Measurements from ENCODE around the gene PLXNA4. TPM values are rescaled to one million over a fixed set of nuclear protein-coding genes. Genes with fewer than 3 reads are reported as not detected.

PLXNA4 gene
- total and polyA plus RNA-seq, 11 donors: 1.8 to 22.1 (median 10.5) TPM

DNA sequence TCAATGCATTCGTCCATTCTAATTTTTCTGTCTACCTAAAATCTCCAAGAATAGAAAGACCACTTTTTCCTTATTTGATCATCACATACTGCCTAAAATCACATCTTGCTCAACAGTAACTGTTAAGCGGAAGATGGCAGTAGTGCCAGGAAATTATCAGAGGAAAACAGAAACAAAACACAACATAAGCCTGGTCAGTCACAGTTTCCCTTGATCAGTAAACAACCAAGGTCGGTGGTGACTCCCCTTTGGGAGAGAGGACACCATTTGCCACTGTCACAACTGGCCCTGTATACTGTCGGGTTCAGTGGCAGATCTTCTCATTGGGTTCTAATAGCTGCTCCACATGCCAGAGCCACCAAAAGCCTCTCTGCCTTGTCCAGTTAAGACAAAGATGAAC, 106.6 kb downstream of the PLXNA4 start:
- H3K27ac ChIP-seq: no peak overlapping the region
- no peaks in the 10 kb centered on the region for H3K27me3 ChIP-seq
- no peaks in the 10 kb centered on the region for H3K9me3 ChIP-seq
- ATAC-seq: no peak
- no peak for TF ChIP-seq POLR2A (IDR thresholded peaks at IDR 0.05)
- TF ChIP-seq, protein P1, sequence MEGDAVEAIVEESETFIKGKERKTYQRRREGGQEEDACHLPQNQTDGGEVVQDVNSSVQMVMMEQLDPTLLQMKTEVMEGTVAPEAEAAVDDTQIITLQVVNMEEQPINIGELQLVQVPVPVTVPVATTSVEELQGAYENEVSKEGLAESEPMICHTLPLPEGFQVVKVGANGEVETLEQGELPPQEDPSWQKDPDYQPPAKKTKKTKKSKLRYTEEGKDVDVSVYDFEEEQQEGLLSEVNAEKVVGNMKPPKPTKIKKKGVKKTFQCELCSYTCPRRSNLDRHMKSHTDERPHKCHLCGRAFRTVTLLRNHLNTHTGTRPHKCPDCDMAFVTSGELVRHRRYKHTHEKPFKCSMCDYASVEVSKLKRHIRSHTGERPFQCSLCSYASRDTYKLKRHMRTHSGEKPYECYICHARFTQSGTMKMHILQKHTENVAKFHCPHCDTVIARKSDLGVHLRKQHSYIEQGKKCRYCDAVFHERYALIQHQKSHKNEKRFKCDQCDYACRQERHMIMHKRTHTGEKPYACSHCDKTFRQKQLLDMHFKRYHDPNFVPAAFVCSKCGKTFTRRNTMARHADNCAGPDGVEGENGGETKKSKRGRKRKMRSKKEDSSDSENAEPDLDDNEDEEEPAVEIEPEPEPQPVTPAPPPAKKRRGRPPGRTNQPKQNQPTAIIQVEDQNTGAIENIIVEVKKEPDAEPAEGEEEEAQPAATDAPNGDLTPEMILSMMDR (IDR thresholded peaks at IDR 0.05): no peak
- WGBS, 4 donors: 54 to 83% (median 69%) methylated on average over 4 of the region's 4 CpGs
- H3K4me3 ChIP-seq: no peak overlapping the region
- DNase-seq: no peak
- no peaks in the 10 kb centered on the region for H3K36me3 ChIP-seq
- intact Hi-C loops (cut with DNase I): loop anchor here in 3 of 10 donors (5.0 to 10.0 kb wide), 3 partner anchors 32 to 67 kb away; no protein-coding TSS in a partner anchor
- peaks cover 0 to 48% (median 26%) of the 10 kb centered on the region in 12 donors for H3K4me1 ChIP-seq

DNA sequence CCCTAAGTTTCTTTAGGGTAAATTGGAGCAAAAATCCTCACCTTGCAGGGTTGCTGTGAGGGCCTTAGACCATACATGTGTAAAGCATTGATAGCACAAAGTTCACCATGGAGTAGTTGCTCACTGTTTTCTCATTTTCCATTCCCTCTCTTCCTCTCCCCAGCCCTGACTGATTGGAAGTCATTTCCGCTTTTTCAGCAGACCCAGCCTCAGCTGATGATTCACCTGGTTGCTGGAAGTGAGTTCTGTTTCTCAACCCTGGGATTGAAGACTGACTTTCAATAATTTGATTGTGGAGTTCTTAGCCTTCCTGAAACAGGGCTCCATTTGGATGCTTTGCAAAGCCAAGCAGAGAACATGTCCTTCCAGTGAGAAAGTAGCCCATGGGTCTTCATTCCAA, 107.0 kb downstream of the PLXNA4 start:
- WGBS, 4 donors: 0 to 95% (median 65%) methylated on average over 1 of the region's 1 CpG
- Histone ChIP-seq H3K27ac (no peak overlapping the region), H3K36me3 (no peaks in the 10 kb centered on the region), H3K27me3 (no peaks in the 10 kb centered on the region), H3K9me3 (no peaks in the 10 kb centered on the region), H3K4me1 (peaks cover 0 to 48% (median 24%) of the 10 kb centered on the region in 12 donors), H3K4me3 (no peak overlapping the region)
- intact Hi-C loops (cut with DNase I): loop anchor here in 1 of 10 donors (10.0 kb wide), 1 partner anchor 64 kb away; no protein-coding TSS in a partner anchor
- no peak for DNase-seq
- no peak for TF ChIP-seq POLR2A (IDR thresholded peaks at IDR 0.05)
- TF ChIP-seq, protein P1 (IDR thresholded peaks at IDR 0.05): no peak
- ATAC-seq: no peak

DNA sequence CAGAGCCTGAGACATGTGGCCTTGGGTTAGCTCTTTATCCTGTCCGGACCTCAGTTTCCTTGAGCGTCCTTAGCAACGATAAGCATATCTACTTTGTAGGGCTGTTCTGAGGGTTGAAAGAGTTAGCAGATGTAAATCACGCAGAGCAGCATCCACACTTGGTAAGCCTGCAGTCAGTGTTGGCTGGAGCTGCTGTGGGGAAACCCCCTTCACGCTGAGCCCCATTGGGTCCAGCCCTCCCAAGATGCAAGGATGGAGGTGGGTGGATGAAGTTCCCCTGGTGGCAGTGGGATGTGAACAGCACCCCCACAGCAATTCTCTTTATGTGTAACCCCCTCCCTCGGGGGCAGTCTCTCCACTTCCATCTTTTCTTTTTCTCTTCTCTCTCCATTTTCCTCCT, 109.9 kb downstream of the PLXNA4 start:
- Histone ChIP-seq H3K36me3 (no peaks in the 10 kb centered on the region), H3K27ac (no peak overlapping the region), H3K4me1 (peaks cover 0 to 32% (median 16%) of the 10 kb centered on the region in 12 donors), H3K9me3 (no peaks in the 10 kb centered on the region), H3K27me3 (no peaks in the 10 kb centered on the region), H3K4me3 (no peak overlapping the region)
- no peak for TF ChIP-seq POLR2A (IDR thresholded peaks at IDR 0.05)
- TF ChIP-seq, protein P1 (IDR thresholded peaks at IDR 0.05): no peak
- intact Hi-C loops (cut with DNase I): loop anchor here in 1 of 10 donors (10.0 kb wide), 1 partner anchor 62 kb away; no protein-coding TSS in a partner anchor
- 83 to 94% (median 90%) methylated on average over 6 of the region's 6 CpGs for WGBS, 4 donors
- DNase-seq: no peak
- ATAC-seq: no peak

DNA sequence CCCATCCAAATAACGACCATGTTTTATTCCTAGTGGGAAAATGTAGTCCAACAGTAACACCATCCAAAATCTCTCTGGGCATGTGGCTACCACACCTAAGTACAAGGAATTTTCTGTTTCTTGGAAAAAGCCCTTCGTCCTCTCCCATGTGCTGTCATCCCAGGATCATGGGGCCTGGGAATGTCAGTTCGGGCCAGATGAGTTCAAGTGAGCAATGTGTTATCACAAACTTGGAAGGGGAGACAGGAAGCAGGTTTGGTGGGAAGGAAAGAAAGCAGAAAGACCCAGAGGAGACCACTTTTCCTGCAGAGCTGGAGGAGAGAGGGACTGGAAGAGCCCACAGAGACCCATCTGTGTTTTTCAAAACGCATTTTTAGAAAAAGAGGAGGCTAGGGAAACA, 110.8 kb downstream of the PLXNA4 start:
- WGBS, 4 donors: 48 to 58% (median 54%) methylated on average over 4 of the region's 4 CpGs
- Histone ChIP-seq H3K27me3 (no peaks in the 10 kb centered on the region), H3K9me3 (no peaks in the 10 kb centered on the region), H3K27ac (peak overlapping the region in 1 of 12 donors; percentile 63), H3K36me3 (no peaks in the 10 kb centered on the region), H3K4me3 (no peak overlapping the region), H3K4me1 (peaks cover 0 to 30% (median 15%) of the 10 kb centered on the region in 12 donors)
- intact Hi-C loops (cut with DNase I): loop anchor here in 1 of 10 donors (10.0 kb wide), 1 partner anchor 61 kb away; no protein-coding TSS in a partner anchor
- TF ChIP-seq POLR2A (IDR thresholded peaks at IDR 0.05): no peak
- TF ChIP-seq, protein P1 (IDR thresholded peaks at IDR 0.05): no peak
- no peak for ATAC-seq
- DNase-seq: no peak
